Activated T-cell treated with anti-CD3 and anti-CD28 coated beads for 4 hours (primary cell): ENCODE results near the gene FITM1.

Source experiments
- DNase-seq: peaks from one replicate; pipeline ENCODE4 v3.0.0-alpha.2; 2020

Gene FITM1

DNA sequence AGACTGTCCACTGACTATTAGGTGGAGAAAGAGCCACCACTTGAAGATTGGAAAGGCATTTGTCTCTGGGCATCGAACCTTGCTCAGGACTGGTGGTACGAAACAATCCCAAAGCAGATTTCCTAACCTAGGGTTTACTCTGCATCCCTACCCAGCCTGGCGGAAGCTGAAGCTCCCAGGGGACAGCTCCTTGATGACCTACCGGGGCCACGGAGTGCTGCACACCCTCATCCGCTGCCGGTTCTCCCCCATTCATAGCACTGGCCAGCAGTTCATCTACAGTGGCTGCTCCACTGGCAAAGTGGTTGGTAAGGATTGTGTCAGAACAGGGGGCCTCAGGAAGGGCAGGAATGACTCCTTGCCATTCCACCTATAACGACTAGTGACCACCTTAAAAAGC, 9.2 kb upstream of the FITM1 start:
- no peak for DNase-seq

DNA sequence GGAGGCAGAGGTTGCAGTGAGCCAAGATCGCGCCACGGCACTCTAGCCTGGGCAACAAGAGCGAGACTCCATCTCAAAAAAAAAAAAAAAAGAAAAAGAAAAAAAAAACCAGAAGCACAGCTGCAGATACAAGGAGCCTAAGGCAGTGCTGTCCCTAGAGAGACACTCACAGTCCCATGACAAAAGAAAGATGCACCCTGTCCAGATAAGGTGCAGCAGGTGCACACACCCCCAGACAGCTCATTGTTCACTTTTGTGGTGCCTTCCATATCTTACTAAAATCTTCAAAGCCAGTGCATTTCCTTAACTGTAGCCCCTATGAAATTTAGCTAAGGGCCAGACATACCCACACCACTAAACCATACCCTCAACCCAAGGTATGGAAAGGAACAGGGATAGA, 8.0 kb upstream of the FITM1 start:
- no peak for DNase-seq

DNA sequence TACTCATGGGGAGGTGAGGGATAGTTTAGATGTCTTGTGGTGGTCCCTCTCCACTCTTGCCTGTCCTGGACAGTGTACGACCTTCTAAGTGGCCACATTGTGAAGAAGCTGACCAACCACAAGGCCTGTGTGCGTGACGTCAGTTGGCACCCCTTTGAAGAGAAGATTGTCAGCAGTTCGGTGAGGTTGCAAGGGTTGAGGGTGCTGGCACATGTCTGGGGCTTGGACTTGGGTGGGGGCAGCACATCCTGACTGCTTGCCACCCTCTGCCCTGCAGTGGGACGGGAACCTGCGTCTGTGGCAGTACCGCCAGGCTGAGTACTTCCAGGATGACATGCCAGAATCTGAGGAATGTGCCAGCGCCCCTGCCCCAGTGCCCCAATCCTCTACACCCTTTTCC, 7.6 kb upstream of the FITM1 start:
- DNase-seq: no peak

DNA sequence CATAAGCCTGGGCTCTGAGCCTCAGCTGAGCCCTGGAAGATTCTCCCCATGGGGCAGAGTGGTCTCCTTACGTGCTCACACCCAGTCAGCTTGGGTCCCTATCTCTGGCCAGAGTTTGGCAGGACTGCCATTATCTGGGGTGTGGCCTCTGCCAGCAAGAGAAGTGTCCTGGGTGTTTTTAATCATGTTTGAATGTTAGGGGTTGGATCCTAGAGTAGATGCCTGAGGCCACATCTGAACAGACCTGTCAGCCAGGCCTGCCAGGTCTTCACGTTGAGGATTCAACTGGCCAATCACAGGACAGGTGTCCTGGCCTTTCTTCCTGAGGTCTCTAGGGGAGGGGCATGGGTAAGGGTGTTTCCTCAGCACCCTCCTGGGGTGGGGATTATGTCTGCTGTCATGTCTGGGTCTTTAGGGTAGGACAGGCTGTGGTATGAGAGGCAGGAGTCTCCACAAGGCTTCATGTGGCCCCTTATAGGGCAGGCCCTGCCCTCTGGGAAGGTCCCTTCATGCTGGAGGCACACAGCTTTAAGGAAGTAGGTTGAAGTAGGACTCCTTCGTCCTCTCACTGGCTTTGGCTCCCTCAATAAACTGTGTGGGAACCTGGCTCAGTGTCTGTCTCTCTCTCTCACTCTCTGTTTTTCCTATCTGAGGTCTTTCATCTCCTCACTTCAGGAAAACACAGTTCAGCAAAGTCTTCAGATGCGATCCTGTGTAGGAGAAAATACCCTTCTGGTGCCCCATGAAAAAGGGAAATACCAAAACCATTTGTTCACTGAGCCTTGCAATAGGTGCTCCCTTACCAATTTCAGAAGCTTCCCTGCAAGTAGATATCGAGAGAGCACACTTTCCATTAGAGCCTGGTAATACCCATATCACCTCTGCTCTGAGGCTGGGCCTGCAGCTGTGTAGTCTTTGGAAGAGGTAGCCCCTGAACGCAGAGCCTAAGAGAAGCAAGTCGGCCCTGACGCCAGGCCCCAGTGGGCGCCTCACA, 6.7 kb upstream of the FITM1 start:
- DNase-seq: no peak

DNA sequence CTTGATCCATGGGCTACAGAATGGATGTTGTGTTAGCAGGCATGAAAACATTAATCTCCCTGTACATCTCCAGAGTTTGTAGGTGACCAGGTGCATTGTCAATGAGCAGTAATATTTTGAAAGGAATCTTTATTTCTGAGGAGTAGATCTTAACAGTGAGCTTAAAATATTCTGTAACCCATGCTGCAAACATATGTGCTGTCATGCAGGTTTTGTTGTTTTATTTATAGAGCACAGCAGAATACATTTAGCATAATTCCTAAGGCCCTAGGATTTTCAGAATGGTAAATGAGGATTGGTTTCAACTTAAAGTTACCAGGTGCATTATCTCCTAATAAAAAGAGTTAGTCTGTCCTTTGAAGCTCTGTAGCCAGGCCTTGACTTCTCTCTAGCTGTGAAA, 3.5 kb upstream of the FITM1 start:
- DNase-seq: no peak

DNA sequence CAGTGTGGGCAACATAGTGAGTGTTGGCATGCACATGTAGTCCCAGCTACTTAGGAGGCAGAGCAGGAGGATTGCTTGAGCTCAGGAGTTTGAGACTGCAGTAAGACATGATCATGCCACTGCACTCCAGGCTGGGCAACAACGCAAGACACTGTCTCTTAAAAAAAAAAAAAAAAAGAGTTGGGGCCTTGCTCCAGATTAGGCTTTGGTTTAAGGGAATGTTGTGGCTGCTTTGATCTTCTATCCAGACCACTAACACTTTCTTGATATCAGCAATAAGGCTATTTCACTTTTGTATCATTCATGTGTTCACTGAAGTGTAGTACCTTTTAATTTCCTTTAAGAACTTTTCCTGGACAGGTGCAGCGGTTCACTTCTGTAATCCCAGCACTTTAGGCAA, 2.8 kb upstream of the FITM1 start:
- no peak for DNase-seq

DNA sequence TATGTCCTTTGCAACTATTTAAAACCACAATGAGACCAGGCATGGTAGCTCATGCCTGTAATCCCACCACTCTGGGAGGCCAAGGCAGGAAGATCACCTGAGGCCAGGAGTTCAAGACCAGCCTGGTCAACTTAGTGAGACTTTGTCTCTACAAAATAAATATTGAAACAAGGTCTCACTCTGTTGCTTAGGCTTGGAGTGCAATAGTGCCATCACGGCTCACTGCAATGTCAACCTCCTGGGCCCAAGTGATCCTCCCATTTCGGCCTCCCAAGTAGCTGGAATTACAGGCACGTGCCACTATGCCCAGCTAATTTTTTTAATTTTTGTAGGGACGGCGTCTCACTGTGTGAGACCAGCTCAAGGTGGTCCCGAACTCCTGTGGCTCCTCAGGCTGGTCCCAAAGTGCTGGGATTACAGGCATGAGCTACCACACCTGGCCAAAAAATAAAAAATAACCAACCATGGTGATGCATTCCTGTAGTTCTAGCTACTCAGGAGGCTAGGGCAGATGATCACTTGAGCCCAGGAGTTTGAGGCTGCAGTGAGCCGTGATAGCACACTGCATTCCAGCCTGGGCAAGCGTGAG, 955 bp upstream of the FITM1 start:
- no peak for DNase-seq

DNA sequence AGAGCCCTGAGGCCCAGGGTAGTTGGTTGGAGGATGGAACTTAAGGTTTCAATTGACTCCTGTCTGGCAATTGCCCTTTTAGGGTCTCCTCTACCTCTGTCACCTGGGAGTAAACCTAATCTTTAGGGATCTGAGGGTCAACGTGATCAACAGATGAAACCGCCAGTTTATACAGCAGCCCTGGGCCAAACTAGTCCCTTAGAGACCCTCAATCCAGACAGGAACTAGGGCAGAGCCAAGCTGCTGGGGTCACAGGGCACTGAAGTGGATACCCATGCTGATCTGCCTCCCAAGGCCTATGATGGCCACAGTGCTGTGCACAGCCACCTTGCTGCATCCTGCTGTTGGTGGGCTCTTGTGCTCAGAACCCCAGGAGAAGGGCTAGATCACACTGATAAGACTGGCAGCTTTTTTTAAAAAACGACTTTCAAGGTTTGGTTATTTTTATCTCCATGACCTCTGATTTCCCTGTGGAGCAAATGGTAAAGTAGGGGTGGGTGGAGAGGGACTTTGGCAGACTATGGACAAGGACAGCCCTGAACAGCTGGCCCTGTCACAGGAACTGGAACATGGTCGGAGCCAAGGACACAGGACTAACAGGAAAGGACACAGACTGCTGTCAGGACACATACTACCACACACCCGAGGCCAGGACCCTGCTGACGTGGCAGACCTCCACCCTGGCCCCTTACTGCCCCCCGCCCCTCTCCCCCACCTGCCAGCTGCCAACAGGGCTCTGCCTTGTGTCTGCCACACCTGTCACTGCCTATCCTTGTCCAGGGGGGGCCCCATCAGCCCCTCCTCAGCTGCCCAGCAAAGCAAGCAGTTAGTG, 474 bp downstream of the FITM1 start:
- DNase-seq: no peak

DNA sequence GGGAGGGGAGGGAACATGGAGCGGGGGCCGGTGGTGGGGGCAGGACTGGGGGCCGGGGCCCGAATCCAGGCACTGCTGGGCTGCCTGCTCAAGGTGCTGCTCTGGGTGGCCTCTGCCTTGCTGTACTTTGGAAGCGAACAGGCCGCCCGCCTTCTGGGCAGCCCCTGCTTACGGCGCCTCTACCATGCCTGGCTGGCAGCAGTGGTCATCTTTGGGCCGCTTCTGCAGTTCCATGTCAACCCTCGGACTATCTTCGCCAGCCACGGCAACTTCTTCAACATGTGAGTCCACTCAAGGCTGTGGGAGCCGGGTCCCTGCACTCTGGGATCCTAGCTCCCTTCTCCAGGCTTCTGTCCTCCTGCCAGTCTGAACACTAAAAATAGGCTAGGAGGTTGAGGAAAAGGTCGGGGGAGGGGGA, 1.1 kb downstream of the FITM1 start:
- no peak for DNase-seq

DNA sequence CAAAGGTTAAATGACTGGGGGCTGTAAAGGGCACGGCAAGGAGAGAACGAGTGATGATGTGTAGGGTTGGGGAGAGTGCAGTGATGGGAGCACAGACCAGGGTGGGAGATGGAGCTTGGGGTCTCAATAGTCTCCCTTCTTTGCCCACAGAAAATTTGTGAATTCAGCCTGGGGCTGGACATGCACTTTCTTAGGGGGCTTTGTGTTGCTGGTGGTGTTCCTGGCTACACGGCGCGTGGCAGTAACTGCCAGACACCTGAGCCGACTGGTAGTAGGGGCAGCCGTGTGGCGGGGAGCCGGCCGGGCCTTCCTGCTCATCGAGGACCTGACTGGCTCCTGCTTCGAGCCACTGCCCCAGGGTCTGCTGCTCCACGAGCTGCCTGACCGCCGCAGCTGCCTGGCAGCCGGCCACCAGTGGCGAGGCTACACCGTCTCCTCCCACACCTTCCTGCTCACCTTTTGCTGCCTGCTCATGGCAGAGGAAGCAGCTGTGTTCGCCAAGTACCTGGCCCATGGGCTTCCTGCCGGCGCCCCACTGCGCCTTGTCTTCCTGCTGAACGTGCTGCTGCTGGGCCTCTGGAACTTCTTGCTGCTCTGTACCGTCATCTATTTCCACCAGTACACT, 1.7 kb downstream of the FITM1 start:
- DNase-seq: peak; percentile 12

DNA sequence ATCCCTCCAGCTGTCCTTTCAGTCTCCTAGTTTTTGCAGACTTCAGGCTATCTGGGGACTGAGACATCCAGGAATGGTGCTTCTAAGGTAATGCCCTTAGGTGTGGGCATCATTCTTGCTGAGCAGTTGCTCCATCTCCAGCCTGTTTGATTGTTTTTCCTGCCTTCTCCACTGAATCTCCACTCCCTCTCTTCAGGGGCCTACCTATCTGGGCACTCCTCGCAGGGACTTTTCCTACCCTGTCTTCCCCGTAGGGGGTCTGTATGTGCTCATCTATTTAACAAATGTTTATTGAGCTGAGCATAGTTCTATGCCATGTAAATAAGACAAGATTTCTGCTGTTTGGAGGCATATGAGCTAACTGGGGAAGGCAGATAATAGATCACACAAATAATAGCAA, 2.5 kb downstream of the FITM1 start:
- DNase-seq: no peak

DNA sequence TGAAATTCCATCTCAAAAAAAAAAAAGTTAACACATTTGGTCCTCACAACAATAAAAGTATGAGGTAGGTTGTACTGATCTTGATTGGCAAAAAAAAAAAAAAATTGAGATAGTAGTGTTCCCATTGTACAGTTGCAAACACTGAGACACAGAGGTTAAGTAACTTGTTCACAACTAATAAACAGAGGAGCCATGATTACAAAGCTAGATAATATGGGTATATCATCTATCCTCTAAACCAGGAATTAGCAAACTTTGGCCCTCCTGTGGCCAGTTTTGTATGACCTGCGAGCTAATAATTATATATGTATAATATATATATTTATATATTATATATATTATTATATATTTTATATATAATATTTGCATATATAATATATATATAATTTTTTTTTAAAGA, 3.3 kb downstream of the FITM1 start:
- no peak for DNase-seq

DNA sequence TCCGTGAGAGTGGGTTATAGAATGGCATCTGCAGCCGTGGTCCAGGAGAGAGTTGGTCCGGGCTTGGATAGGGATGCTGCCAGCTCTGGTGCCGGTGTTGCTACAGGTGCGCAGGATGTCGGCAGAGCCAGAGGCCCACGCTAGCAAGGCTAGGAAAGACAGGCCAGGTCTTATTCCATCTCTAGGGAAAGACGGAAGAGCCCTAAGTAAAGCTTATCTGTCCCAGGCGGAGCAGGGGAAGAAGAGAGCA, 5.0 kb downstream of the FITM1 start:
- DNase-seq: no peak

DNA sequence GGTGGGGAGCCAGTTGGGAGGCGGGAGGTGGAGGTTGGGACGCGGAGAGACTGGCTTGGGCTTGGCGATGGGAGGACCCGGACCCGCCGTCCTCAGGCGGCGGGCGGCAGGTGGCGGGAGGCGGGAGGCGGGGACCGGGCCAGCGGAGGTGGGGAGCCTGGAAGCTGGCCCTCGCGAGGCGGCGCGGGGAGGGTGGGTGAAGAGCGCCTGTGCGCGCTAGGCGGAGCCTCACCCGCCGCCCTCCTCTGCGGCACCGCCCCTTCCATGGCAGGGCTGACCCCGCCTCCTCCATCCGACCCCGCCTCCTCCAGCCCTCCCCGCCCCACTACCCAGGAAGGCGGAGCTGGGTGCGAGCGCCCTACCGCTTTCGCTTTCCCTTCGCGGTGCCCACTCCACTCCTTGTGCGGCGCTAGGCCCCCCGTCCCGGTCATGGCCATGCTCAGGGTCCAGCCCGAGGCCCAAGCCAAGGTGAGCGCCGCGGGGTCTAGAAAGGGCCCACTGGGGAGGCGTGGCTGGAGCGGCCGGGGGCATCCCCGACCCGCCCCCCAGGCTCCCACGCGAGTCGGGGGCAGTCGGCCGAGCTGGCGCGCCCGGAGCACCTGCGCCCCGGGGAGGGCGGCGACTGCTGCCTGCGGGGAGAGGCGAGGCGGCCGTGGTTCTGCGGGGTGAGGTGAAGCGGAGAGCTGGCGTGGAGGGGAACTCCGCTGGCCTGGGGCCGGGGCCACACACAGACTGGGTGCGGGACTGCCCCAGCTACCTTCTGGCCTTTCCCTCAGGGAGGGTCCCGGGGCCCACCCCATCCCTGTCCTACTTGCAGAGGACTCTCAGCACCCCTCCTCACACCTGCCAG, 5.6 kb downstream of the FITM1 start, which contains the start of gene PSME1:
Gene PSME1, plus strand, starts transcription at position 361 of the 850 bp plus-strand sequence. Its CDS starts 69 bp downstream, at position 430.
- DNase-seq: peak; percentile 95

DNA sequence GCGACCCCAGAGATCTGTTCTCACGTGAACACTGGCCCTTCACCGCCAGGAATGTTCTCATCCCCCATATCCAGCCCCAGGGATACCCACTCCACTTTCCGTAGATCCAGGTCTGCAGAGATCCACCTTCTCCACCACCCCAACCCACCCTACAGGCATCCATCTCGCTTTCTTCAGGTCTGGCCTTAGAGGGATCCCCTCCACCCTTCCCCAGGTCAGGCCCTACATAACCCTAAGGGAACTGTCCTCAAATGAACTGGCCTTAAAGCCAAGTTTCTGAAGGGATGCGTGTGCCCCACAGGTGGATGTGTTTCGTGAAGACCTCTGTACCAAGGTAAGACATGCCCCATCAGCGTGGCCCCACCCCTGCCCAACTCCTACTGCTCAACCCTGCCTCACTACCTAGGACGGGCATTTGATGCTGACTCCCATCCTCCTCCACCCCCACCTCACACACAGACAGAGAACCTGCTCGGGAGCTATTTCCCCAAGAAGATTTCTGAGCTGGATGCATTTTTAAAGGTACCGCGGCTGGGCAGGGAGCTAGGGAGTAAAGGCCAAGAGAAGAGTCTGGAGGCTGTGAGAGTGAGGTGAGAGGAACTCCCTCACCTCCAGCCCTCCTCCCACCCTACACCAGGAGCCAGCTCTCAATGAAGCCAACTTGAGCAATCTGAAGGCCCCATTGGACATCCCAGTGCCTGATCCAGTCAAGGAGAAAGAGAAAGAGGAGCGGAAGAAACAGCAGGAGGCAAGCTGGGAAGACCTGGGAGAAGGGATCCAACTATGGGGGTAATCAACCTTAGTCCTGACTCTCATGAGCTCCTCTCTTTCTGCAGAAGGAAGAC, 6.4 kb downstream of the FITM1 start:
- DNase-seq: no peak

DNA sequence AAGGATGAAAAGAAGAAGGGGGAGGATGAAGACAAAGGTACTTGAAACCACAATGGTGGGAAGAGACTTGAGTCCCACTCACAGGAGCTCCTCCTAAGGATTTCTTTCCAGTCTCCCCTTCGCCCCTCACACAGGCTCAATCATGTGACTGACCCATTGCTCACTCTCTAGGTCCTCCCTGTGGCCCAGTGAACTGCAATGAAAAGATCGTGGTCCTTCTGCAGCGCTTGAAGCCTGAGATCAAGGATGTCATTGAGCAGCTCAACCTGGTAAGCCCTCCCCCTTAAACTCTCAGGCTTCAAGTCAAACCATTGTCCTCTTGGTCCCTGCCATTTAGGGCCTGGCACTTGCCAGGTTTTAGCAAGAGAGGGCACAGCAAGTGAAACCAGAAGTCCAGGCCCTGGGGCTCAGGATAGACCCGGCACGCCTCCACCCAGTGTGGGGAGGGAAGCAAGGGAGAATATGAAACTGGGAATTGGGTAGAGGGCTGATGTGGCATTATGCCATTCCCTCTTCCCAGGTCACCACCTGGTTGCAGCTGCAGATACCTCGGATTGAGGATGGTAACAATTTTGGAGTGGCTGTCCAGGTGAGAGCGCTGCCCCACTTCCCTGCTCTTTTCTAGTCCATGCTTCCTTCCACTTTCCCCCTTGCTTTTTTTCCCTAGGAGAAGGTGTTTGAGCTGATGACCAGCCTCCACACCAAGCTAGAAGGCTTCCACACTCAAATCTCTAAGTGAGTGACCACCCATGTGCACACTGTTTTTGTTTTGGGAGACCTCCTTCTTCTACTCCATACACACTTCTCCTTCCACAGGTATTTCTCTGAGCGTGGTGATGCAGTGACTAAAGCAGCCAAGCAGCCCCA, 7.3 kb downstream of the FITM1 start:
- no peak for DNase-seq

DNA sequence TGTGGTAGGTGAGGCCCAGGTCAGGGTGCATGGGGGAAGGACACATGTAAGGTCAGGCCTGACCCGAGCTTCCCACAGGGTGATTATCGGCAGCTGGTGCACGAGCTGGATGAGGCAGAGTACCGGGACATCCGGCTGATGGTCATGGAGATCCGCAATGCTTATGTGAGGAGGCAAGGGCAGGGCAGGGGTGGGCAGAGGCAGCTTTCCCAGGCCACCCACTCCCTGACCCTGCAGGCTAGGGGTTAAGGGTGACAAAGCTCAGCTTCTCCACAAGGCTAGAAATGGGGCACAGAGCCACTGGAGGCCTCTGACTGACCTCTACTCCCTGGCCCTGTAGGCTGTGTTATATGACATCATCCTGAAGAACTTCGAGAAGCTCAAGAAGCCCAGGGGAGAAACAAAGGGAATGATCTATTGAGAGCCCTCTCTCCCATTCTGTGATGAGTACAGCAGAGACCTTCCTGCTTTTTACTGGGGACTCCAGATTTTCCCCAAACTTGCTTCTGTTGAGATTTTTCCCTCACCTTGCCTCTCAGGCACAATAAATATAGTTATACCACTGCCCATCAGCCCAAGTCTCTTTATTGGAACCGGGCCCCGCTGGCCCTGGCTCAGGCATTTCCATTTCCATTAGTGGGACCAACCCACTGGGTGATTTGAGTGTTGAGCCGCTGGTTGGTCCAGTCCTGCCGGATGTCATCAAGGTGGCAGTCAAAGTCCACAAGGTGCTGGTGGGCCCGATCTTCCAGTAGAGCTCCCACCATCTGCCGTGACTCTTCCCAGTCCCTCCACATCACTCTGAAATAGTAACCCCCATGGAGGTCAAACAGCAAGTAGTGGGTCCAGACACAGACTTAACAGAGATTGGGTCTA, 8.2 kb downstream of the FITM1 start:
- DNase-seq: no peak

DNA sequence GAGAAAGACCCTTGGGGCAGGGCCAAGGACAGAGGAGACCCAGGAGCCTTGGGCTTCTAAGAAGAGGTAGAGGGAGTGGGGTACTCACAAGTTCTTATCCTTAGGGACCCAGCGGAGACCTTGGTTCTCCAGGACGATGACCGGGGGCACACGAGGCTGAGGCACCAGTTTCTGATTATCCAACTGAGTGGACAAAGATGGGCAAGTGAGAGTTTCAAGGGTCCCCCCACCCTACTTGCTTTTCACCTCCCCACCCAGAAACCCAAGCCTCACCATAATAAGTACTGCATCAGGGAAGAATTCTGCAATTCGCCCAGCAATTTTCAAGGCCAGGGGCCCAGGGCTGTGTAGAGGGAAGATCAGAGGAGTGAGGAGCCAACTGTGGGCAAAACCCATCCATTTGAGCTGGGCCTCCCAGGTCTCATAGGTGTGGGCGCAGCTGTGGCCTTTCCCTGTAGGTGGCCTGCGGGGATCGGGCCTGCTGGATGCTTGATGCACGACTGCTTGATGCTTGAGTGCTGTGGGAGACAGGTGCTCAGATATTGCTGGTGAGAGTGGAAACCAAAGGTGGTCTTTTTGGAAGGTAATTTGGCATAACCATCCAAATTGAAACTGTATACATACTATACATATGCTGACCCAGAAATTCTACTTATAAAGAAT, 8.9 kb downstream of the FITM1 start:
- no peak for DNase-seq
